Measurements from ENCODE around the gene ASIC1. TPM values are rescaled to one million over a fixed set of nuclear protein-coding genes. Genes with fewer than 3 reads are reported as not detected.

ASIC1 gene
- total RNA-seq, 1 experiment from 2014 or later: 2.7 TPM

GRCh38 chr12:50055831-50056638, 1.4 kb upstream of the ASIC1 start:
- no peak overlapping the region for H3K27ac ChIP-seq (ENCODE audit: low read depth, low read length, poor library complexity, severe bottlenecking)
- H3K4me3 ChIP-seq (ENCODE audit: low read depth, low read length, poor library complexity, severe bottlenecking): peak overlapping the region; percentile 71
- H3K9me3 ChIP-seq (ENCODE audit: low read depth, low read length, poor library complexity, severe bottlenecking): no peaks in the 10 kb centered on the region
- intact Hi-C loops (cut with micrococcal nuclease; ENCODE audit: unreplicated experiment): loop anchor here (1.0 kb wide), 2 partner anchors 17 to 89 kb away; no protein-coding TSS in a partner anchor
- BruUV-seq (replicated peaks): no TSS peak
- no peaks in the 10 kb centered on the region for H3K36me3 ChIP-seq (ENCODE audit: insufficient read depth, low read length, poor library complexity, severe bottlenecking)
- POLR2A ChIA-PET (ENCODE audit: low non-redundant PET): no interaction called here
- H3K27me3 ChIP-seq (replicated peaks; ENCODE audit: insufficient read depth, low read depth, low read length, poor library complexity): peaks cover 4% of the 10 kb centered on the region
- peak; percentile 59 for DNase-seq (ENCODE audit: low spot score)
- CTCF ChIA-PET: interaction anchor here (0.6 to 2.5 kb wide), 9 partner anchors 13 to 121 kb away, joined by 3 to 31 read pairs (median 3); no protein-coding TSS in a partner anchor
- H3K4me1 ChIP-seq (ENCODE audit: insufficient read depth, low read length, poor library complexity, severe bottlenecking): peaks cover 21% of the 10 kb centered on the region
- TF ChIP-seq EZH2 (IDR thresholded peaks at IDR 0.05; ENCODE audit: borderline replicate concordance, low read depth, low read length, poor library complexity, severe bottlenecking) (no peak), CTCF (conservative IDR thresholded peaks at IDR 0.05; ENCODE audit: low read depth, low read length) (peak; percentile 98)

GRCh38 chr12:50056639-50056976, 788 bp upstream of the ASIC1 start:
- intact Hi-C loops (cut with micrococcal nuclease; ENCODE audit: unreplicated experiment): loop anchor here (1.0 kb wide), 2 partner anchors 17 to 89 kb away; no protein-coding TSS in a partner anchor
- H3K4me1 ChIP-seq (ENCODE audit: insufficient read depth, low read length, poor library complexity, severe bottlenecking): peaks cover 15% of the 10 kb centered on the region
- no peaks in the 10 kb centered on the region for H3K36me3 ChIP-seq (ENCODE audit: insufficient read depth, low read length, poor library complexity, severe bottlenecking)
- H3K27ac ChIP-seq (ENCODE audit: low read depth, low read length, poor library complexity, severe bottlenecking): no peak overlapping the region
- TF ChIP-seq EZH2 (IDR thresholded peaks at IDR 0.05; ENCODE audit: borderline replicate concordance, low read depth, low read length, poor library complexity, severe bottlenecking) (no peak), CTCF (conservative IDR thresholded peaks at IDR 0.05; ENCODE audit: low read depth, low read length) (no peak)
- CTCF ChIA-PET: interaction anchor here (0.6 to 2.5 kb wide), 7 partner anchors 14 to 89 kb away, joined by 3 to 31 read pairs (median 3); no protein-coding TSS in a partner anchor
- DNase-seq (ENCODE audit: low spot score): no peak
- H3K27me3 ChIP-seq (replicated peaks; ENCODE audit: insufficient read depth, low read depth, low read length, poor library complexity): peaks cover 4% of the 10 kb centered on the region
- H3K9me3 ChIP-seq (ENCODE audit: low read depth, low read length, poor library complexity, severe bottlenecking): no peaks in the 10 kb centered on the region
- POLR2A ChIA-PET (ENCODE audit: low non-redundant PET): no interaction called here
- no TSS peak for BruUV-seq (replicated peaks)
- H3K4me3 ChIP-seq (ENCODE audit: low read depth, low read length, poor library complexity, severe bottlenecking): peak overlapping the region; percentile 71

GRCh38 chr12:50057896-50058670, 687 bp downstream of the ASIC1 start:
- peaks cover 15% of the 10 kb centered on the region for H3K4me1 ChIP-seq (ENCODE audit: insufficient read depth, low read length, poor library complexity, severe bottlenecking)
- no peak overlapping the region for H3K27ac ChIP-seq (ENCODE audit: low read depth, low read length, poor library complexity, severe bottlenecking)
- intact Hi-C loops (cut with micrococcal nuclease; ENCODE audit: unreplicated experiment): no loop called here
- CTCF ChIA-PET: no interaction called here
- no peaks in the 10 kb centered on the region for H3K36me3 ChIP-seq (ENCODE audit: insufficient read depth, low read length, poor library complexity, severe bottlenecking)
- H3K9me3 ChIP-seq (ENCODE audit: low read depth, low read length, poor library complexity, severe bottlenecking): no peaks in the 10 kb centered on the region
- peaks cover 4% of the 10 kb centered on the region for H3K27me3 ChIP-seq (replicated peaks; ENCODE audit: insufficient read depth, low read depth, low read length, poor library complexity)
- POLR2A ChIA-PET (ENCODE audit: low non-redundant PET): no interaction called here
- peak overlapping the region; percentile 71 for H3K4me3 ChIP-seq (ENCODE audit: low read depth, low read length, poor library complexity, severe bottlenecking)
- TF ChIP-seq CTCF (conservative IDR thresholded peaks at IDR 0.05; ENCODE audit: low read depth, low read length) (no peak), EZH2 (IDR thresholded peaks at IDR 0.05; ENCODE audit: borderline replicate concordance, low read depth, low read length, poor library complexity, severe bottlenecking) (no peak)
- BruUV-seq (replicated peaks): no TSS peak
- no peak for DNase-seq (ENCODE audit: low spot score)
